HepG2 (cell line): Measurements from ENCODE around the gene MYADML2. TPM values are rescaled to one million over a fixed set of nuclear protein-coding genes. Genes with fewer than 3 reads are reported as not detected.
A peak's percentile ranks its signal among the peaks of the same experiment; 100 is the strongest.

Source experiments
- DMTF1 ChIP-seq: sonication (generic); formaldehyde crosslinking; IDR thresholded peaks from 2 replicates; pipeline ENCODE4 v1.4.0; 2020; ENCODE audit warnings: mild to moderate bottlenecking, missing genetic modification reagents
- DNMT1 ChIP-seq: sonication (generic); formaldehyde crosslinking; IDR thresholded peaks from 2 replicates; pipeline ENCODE4 v1.5.1; 2020; ENCODE audit warnings: mild to moderate bottlenecking, missing genetic modification reagents
- IKZF1 ChIP-seq: fragments of 450-650 bp; IDR thresholded peaks from 2 replicates; pipeline ENCODE4 v1.7.1; 2016
- KLF15 ChIP-seq: sonication (generic); formaldehyde crosslinking; IDR thresholded peaks from 2 replicates; pipeline ENCODE4 v1.8.1; 2023; ENCODE audit warnings: borderline replicate concordance, mild to moderate bottlenecking, inconsistent platforms, missing genetic modification reagents, mixed read lengths
- LCORL ChIP-seq, 2 experiments: fragments of 450-650 bp in 1 of 2; sonication (generic) in 1 of 2; formaldehyde crosslinking in 1 of 2; IDR thresholded peaks; 2 replicates each; pipeline versions ENCODE4 v1.5.0 to v1.6.1; 2017 to 2020; ENCODE audit warnings: antibody characterized with exemption in 1 of 2, missing genetic modification reagents in 1 of 2
- NFE2L2 ChIP-seq: fragments of 150-350 bp; IDR thresholded peaks from 2 replicates; pipeline ENCODE4 v1.6.1; 2014; ENCODE audit warnings: low read length
- SP4 ChIP-seq: sonication (generic); formaldehyde crosslinking; IDR thresholded peaks from 2 replicates; pipeline ENCODE4 v1.8.1; 2023; ENCODE audit warnings: mild to moderate bottlenecking, missing genetic modification reagents
- STAG1 ChIP-seq: sonication (generic); formaldehyde crosslinking; IDR thresholded peaks from 2 replicates; pipeline ENCODE4 v1.4.0; 2020; ENCODE audit warnings: missing genetic modification reagents
- TFAP4 ChIP-seq: sonication (generic); IDR thresholded peaks from 2 replicates; pipeline ENCODE4 v1.6.1; 2016; ENCODE audit warnings: low read depth, borderline replicate concordance
- ZBTB33 ChIP-seq: sonication (generic); formaldehyde crosslinking; IDR thresholded peaks from 2 replicates; pipeline ENCODE4 v1.4.0; 2020; ENCODE audit warnings: missing genetic modification reagents
- ZBTB34 ChIP-seq: sonication (generic); formaldehyde crosslinking; IDR thresholded peaks from 2 replicates; pipeline ENCODE4 v1.8.0; 2022; ENCODE audit warnings: mild to moderate bottlenecking, missing genetic modification reagents
- ZFY ChIP-seq: sonication (generic); formaldehyde crosslinking; IDR thresholded peaks from 2 replicates; pipeline ENCODE4 v1.4.0; 2020; ENCODE audit warnings: missing genetic modification reagents
- ZNF124 ChIP-seq: sonication (generic); formaldehyde crosslinking; IDR thresholded peaks from 2 replicates; pipeline ENCODE4 v1.4.0; 2020; ENCODE audit warnings: missing genetic modification reagents
- ZNF138 ChIP-seq: sonication (generic); formaldehyde crosslinking; IDR thresholded peaks from 2 replicates; pipeline ENCODE4 v1.5.0; 2020; ENCODE audit warnings: mild to moderate bottlenecking, low read depth, missing genetic modification reagents
- ZNF282 ChIP-seq: fragments of 450-650 bp; IDR thresholded peaks from 2 replicates; pipeline ENCODE4 v1.6.1; 2018; ENCODE audit not compliant: partially characterized antibody
- ZNF510 ChIP-seq: sonication (generic); formaldehyde crosslinking; IDR thresholded peaks from 2 replicates; pipeline ENCODE4 v1.4.0; 2020; ENCODE audit warnings: low read depth, mild to moderate bottlenecking, missing genetic modification reagents
- ZNF562 ChIP-seq: sonication (generic); formaldehyde crosslinking; IDR thresholded peaks from 2 replicates; pipeline ENCODE4 v1.8.0; 2022; ENCODE audit warnings: missing genetic modification reagents, borderline replicate concordance
- ZNF577 ChIP-seq: sonication (generic); formaldehyde crosslinking; IDR thresholded peaks from 2 replicates; pipeline ENCODE4 v1.4.0; 2020; ENCODE audit warnings: mild to moderate bottlenecking, low read depth, missing genetic modification reagents, borderline replicate concordance
- ZNF616 ChIP-seq: sonication (generic); formaldehyde crosslinking; IDR thresholded peaks from 2 replicates; pipeline ENCODE4 v1.5.0; 2020; ENCODE audit warnings: low read depth, mild to moderate bottlenecking, missing genetic modification reagents
- ZNF703 ChIP-seq: sonication (generic); formaldehyde crosslinking; IDR thresholded peaks from 2 replicates; pipeline ENCODE4 v1.5.1; 2020; ENCODE audit warnings: missing genetic modification reagents, mild to moderate bottlenecking, moderate library complexity, borderline replicate concordance
- ZNF75D ChIP-seq: sonication (generic); formaldehyde crosslinking; IDR thresholded peaks from 2 replicates; pipeline ENCODE4 v1.8.1; 2023; ENCODE audit warnings: missing genetic modification reagents, mild to moderate bottlenecking, borderline replicate concordance
- ZSCAN22 ChIP-seq: sonication (generic); formaldehyde crosslinking; IDR thresholded peaks from 2 replicates; pipeline ENCODE4 v1.4.0; 2020; ENCODE audit warnings: mild to moderate bottlenecking, missing genetic modification reagents
- polyA plus RNA-seq, 8 experiments: library from polyadenylated mRNA; depleted of rRNA in 3 of 8; stranded (reverse) in 7 of 8; unstranded in 1 of 8; fragments of >200 nt; fragmentation: Illumina TruSeq in 4 of 8; extraction: Trizol in 4 of 8; gene quantifications; 2 replicates each; pipeline versions ENCODE4 v1.2.1 to v1.2.3, GENCODE V29; 2011 to 2016; ENCODE audit warnings: low read depth in 4 of 8, missing spikeins in 1 of 8, mixed read lengths in 1 of 8; ENCODE audit not compliant: insufficient read depth in 1 of 8
- total RNA-seq, 5 experiments: library from RNA; depleted of rRNA; stranded (reverse); fragments of >200 nt; fragmentation: Illumina TruSeq; extraction: Trizol; gene quantifications; 2 replicates each; pipeline ENCODE4 v1.2.3, GENCODE V29; 2016; ENCODE audit warnings: low read depth in 1 of 5

MYADML2 gene
- total and polyA plus RNA-seq, 2 of the 13 experiments (the other 11 are each of a cell fraction or from before 2014, with no cell fraction given), result not detected

- TF ChIP-seq ZBTB33 (CRISPR knock-in tag), result no peak
- TF ChIP-seq STAG1 (CRISPR knock-in tag), result no peak
- TF ChIP-seq ZNF124 (CRISPR knock-in tag), result no peak
- no peak for TF ChIP-seq ZSCAN22 (CRISPR knock-in tag)
- TF ChIP-seq NFE2L2, result no peak
- TF ChIP-seq SP4, result no peak
- no peak for TF ChIP-seq ZNF282
- peak; percentile 79; the same call in 1 of the 2 replicates for TF ChIP-seq ZNF75D (CRISPR knock-in tag)
- no peak for TF ChIP-seq LCORL (IDR thresholded peaks at IDR 0.05)
- no peak for TF ChIP-seq LCORL (CRISPR knock-in tag; IDR thresholded peaks at IDR 0.05)
- TF ChIP-seq ZNF510, result 0 out of 2 replicates have a peak, but pooled peaks have one; percentile 30
- TF ChIP-seq ZNF616 (CRISPR knock-in tag), result no peak
- no peak for TF ChIP-seq ZBTB34 (CRISPR knock-in tag)
- TF ChIP-seq TFAP4, result no peak
- no peak for TF ChIP-seq IKZF1
- TF ChIP-seq DNMT1 (CRISPR knock-in tag), result no peak
- TF ChIP-seq DMTF1 (CRISPR knock-in tag), result no peak
- TF ChIP-seq ZNF562 (CRISPR knock-in tag), result 0 out of 2 replicates have a peak, but pooled peaks have one; percentile 5
- TF ChIP-seq ZNF577 (CRISPR knock-in tag), result no peak
- TF ChIP-seq KLF15 (CRISPR knock-in tag), result no peak
- TF ChIP-seq ZFY (CRISPR knock-in tag), result no peak
- TF ChIP-seq ZNF703, result no peak
- no peak for TF ChIP-seq ZNF138
These were observed 15.3 kb downstream of the MYADML2 start (continued) for GRCh38 chr17:81931557-81932332.
